ENCODE data around the gene PRKAR2A. TPM values are rescaled to one million over a fixed set of nuclear protein-coding genes. Genes with fewer than 3 reads are reported as not detected.
"Not testable (repeated sequence)": the region's sequence is repeated elsewhere in the genome, so short reads cannot be mapped to it uniquely, and the experiment has no call there.

Gene PRKAR2A
- total RNA-seq, 6 experiments from 2014 or later = 60.6 to 72.7 (median 68.2) TPM

GRCh38 chr3:48798998-48799397, 48.7 kb downstream of the PRKAR2A start:
- H3K27me3 Mint-ChIP-seq (ENCODE audit: insufficient read depth) = no peaks in the 10 kb centered on the region

GRCh38 chr3:48797626-48798025, 50.0 kb downstream of the PRKAR2A start:
- no peak overlapping the region for H3K27ac Mint-ChIP-seq
- TF ChIP-seq CTCF (IDR thresholded peaks at IDR 0.05) = no peak
- no peaks in the 10 kb centered on the region for H3K9me3 Mint-ChIP-seq
- H3K4me3 Mint-ChIP-seq = no peak overlapping the region
- H3K4me1 Mint-ChIP-seq (ENCODE audit: low read depth) = no peaks in the 10 kb centered on the region
- H3K27me3 Mint-ChIP-seq (ENCODE audit: insufficient read depth) = no peaks in the 10 kb centered on the region
- DNase-seq = no peak
- peaks cover 7% of the 10 kb centered on the region; the same call in 1 of the 2 replicates for H3K36me3 Mint-ChIP-seq (ENCODE audit: low read depth)

More at GRCh38 chr3:48798998-48799397, 48.7 kb downstream of the PRKAR2A start:
- Mint-ChIP-seq H3K36me3 (ENCODE audit: low read depth) (peaks cover 7% of the 10 kb centered on the region; the same call in 1 of the 2 replicates), H3K9me3 (no peaks in the 10 kb centered on the region), H3K27ac (no peak overlapping the region), H3K4me1 (ENCODE audit: low read depth) (no peaks in the 10 kb centered on the region), H3K4me3 (no peak overlapping the region)
- no peak for DNase-seq
- no peak for TF ChIP-seq CTCF (IDR thresholded peaks at IDR 0.05)

- TF ChIP-seq CTCF (IDR thresholded peaks at IDR 0.05) = no peak
- Mint-ChIP-seq H3K9me3 (no peaks in the 10 kb centered on the region), H3K4me3 (no peak overlapping the region), H3K27me3 (ENCODE audit: insufficient read depth) (no peaks in the 10 kb centered on the region), H3K4me1 (ENCODE audit: low read depth) (no peaks in the 10 kb centered on the region), H3K36me3 (ENCODE audit: low read depth) (peaks cover 7% of the 10 kb centered on the region; the same call in 1 of the 2 replicates), H3K27ac (no peak overlapping the region)
- no peak for DNase-seq
Measured at GRCh38 chr3:48795997-48796732, 51.5 kb downstream of the PRKAR2A start.

- H3K36me3 Mint-ChIP-seq (ENCODE audit: low read depth) = peaks cover 18% of the 10 kb centered on the region
- H3K27ac Mint-ChIP-seq; H3K27me3 Mint-ChIP-seq (ENCODE audit: insufficient read depth); H3K4me1 Mint-ChIP-seq (ENCODE audit: low read depth); H3K9me3 Mint-ChIP-seq; DNase-seq; H3K4me3 Mint-ChIP-seq: not testable (repeated sequence)
Measured at GRCh38 chr3:48793484-48793883, 54.2 kb downstream of the PRKAR2A start.

- Mint-ChIP-seq H3K4me3 (no peak overlapping the region), H3K27ac (no peak overlapping the region), H3K4me1 (ENCODE audit: low read depth) (peaks cover 2% of the 10 kb centered on the region; the same call in 1 of the 2 replicates), H3K27me3 (ENCODE audit: insufficient read depth) (no peaks in the 10 kb centered on the region), H3K36me3 (ENCODE audit: low read depth) (peaks cover 23% of the 10 kb centered on the region), H3K9me3 (no peaks in the 10 kb centered on the region)
- DNase-seq = no peak
- no peak for TF ChIP-seq CTCF (IDR thresholded peaks at IDR 0.05)
Measured at GRCh38 chr3:48789665-48790064, 58.0 kb downstream of the PRKAR2A start.

- no peak for DNase-seq
- no peak overlapping the region for H3K4me3 Mint-ChIP-seq
- no peaks in the 10 kb centered on the region for H3K9me3 Mint-ChIP-seq
- no peaks in the 10 kb centered on the region for H3K27me3 Mint-ChIP-seq (ENCODE audit: insufficient read depth)
- peaks cover 27% of the 10 kb centered on the region for H3K36me3 Mint-ChIP-seq (ENCODE audit: low read depth)
- TF ChIP-seq CTCF (IDR thresholded peaks at IDR 0.05) = no peak
- no peak overlapping the region for H3K27ac Mint-ChIP-seq
- H3K4me1 Mint-ChIP-seq (ENCODE audit: low read depth) = peaks cover 8% of the 10 kb centered on the region; the same call in 1 of the 2 replicates
Measured at GRCh38 chr3:48788544-48789162, 59.0 kb downstream of the PRKAR2A start.

All from HFFc6 (cell line).